ENCODE data around the gene HAT1.
"Not testable (repeated sequence)": the region's sequence is repeated elsewhere in the genome, so short reads cannot be mapped to it uniquely, and the experiment has no call there.

DNA sequence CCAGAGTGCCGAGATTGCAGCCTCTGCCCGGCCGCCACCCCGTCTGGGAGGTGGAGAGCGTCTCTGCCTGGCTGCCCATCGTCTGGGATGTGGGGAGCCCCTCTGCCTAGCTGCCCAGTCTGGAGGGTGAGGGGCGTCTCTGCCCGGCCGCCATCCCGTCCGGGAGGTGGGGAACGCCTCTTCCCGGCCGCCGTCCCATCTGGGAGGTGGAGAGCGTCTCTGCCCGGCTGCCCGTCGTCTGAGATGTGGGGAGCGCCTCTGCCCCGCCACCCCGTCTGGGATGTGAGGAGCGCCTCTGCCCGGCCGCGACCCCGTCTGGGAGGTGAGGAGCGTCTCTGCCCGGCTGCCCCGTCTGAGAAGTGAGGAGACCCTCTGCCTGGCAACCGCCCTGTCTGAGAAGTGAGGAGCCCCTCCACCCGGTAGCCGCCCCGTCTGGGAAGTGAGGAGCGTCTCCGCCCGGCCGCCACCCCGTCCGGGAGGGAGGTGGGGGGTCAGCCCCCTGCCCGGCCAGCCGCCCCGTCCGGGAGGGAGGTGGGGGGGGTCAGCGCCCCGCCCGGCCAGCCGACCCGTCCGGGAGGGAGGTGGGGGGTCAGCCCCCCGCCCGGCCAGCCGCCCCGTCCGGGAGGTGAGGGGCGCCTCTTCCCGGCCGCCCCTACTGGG, 22.5 kb upstream of the HAT1 start:
- TF ChIP-seq YY1 (IDR thresholded peaks at IDR 0.05; ENCODE audit: insufficient read depth, insufficient read length); ZNF274 (IDR thresholded peaks at IDR 0.05; ENCODE audit: low read depth, low read length); SUZ12 (IDR thresholded peaks at IDR 0.05; ENCODE audit: extremely low read depth, insufficient read depth, insufficient read length): not testable (repeated sequence)
